Hepatocyte (in vitro differentiated cells): Measurements from ENCODE around the gene MRC1. TPM values are rescaled to one million over a fixed set of nuclear protein-coding genes. Genes with fewer than 3 reads are reported as not detected.

ENCODE experiments used
- DNase-seq: peaks from one replicate; pipeline ENCODE4 v3.0.0-alpha.2; 2016; ENCODE audit warnings: low spot score
- H2AFZ ChIP-seq: fragments of 200-600 bp; sonication (generic); 2 replicates; pipeline ENCODE4 v1.6.0; 2016; ENCODE audit warnings: antibody characterized with exemption, mild to moderate bottlenecking
- H3K27ac ChIP-seq: fragments of 200-600 bp; sonication (generic); 2 replicates; pipeline ENCODE4 v1.5.1; 2016; ENCODE audit warnings: mild to moderate bottlenecking
- H3K27me3 ChIP-seq: fragments of 200-600 bp; sonication (generic); 2 replicates; pipeline ENCODE4 v1.6.1; 2016
- H3K36me3 ChIP-seq: fragments of 200-600 bp; sonication (generic); replicated peaks from 2 replicates; pipeline ENCODE4 v1.5.1; 2016; ENCODE audit warnings: low read depth; ENCODE audit not compliant: insufficient read depth
- H3K4me1 ChIP-seq: fragments of 200-600 bp; sonication (generic); 2 replicates; pipeline ENCODE4 v1.5.1; 2016; ENCODE audit warnings: mild to moderate bottlenecking, moderate library complexity; ENCODE audit not compliant: insufficient read depth
- H3K4me2 ChIP-seq: fragments of 200-600 bp; sonication (generic); 2 replicates; pipeline ENCODE4 v1.6.0; 2016
- H3K4me3 ChIP-seq: fragments of 200-600 bp; sonication (generic); 2 replicates; pipeline ENCODE4 v1.5.1; 2016; ENCODE audit warnings: mild to moderate bottlenecking
- H3K79me2 ChIP-seq: fragments of 200-600 bp; sonication (generic); 2 replicates; pipeline ENCODE4 v1.6.0; 2017; ENCODE audit warnings: mild to moderate bottlenecking
- H3K9me2 ChIP-seq: fragments of 200-600 bp; sonication (generic); replicated peaks from 2 replicates; pipeline ENCODE4 v1.6.0; 2017; ENCODE audit warnings: mild to moderate bottlenecking; ENCODE audit not compliant: insufficient read depth
- H3K9me3 ChIP-seq: fragments of 200-600 bp; sonication (generic); 2 replicates; pipeline ENCODE4 v1.5.1; 2016; ENCODE audit warnings: low read depth, mild to moderate bottlenecking
- H4K20me1 ChIP-seq: fragments of 200-600 bp; sonication (generic); 2 replicates; pipeline ENCODE4 v1.6.0; 2016; ENCODE audit warnings: mild to moderate bottlenecking; ENCODE audit not compliant: insufficient read depth, poor library complexity, severe bottlenecking
- CTCF ChIP-seq: fragments of 200-600 bp; sonication (generic); IDR thresholded peaks from 2 replicates; pipeline ENCODE4 v1.5.1; 2016; ENCODE audit warnings: antibody characterized with exemption, mild to moderate bottlenecking; ENCODE audit not compliant: poor library complexity
- EZH2 ChIP-seq: fragments of 200-600 bp; sonication (generic); IDR thresholded peaks from 2 replicates; pipeline ENCODE4 v1.6.1; 2016; ENCODE audit warnings: antibody characterized with exemption, mild to moderate bottlenecking, borderline replicate concordance
- EZH2phosphoT487 ChIP-seq: fragments of 200-600 bp; sonication (generic); IDR thresholded peaks from one replicate; pipeline ENCODE4 v1.6.1; 2018; ENCODE audit warnings: antibody characterized with exemption, mild to moderate bottlenecking, low read depth, moderate library complexity; ENCODE audit not compliant: unreplicated experiment, severe bottlenecking
- WGBS: methylation state at CpG from one replicate; pipeline ENCODE4 v1.1.6; 2016; ENCODE audit warnings: low lambda C conversion rate; ENCODE audit errors: missing lambda C conversion rate; 5-methylcytosine and 5-hydroxymethylcytosine counted together
- polyA plus RNA-seq: library from polyadenylated mRNA; unstranded; fragments of >200 nt; fragmentation: Nextera tagmentation; extraction: Ambion mirVana; gene quantifications from 2 replicates; pipeline ENCODE4 v1.2.1, GENCODE V29; 2016
- total RNA-seq: library from RNA; depleted of rRNA; stranded (reverse); fragments of >200 nt; gene quantifications from 2 replicates; pipeline ENCODE4 v1.2.3, GENCODE V29; 2014

The MRC1 gene
- total and polyA plus RNA-seq, 2 experiments from 2014 or later = 0.30 to 2.4 TPM

GRCh38 chr10:17861760-17862159, 52.6 kb downstream of the MRC1 start:
- no peak for DNase-seq
- no peaks in the 10 kb centered on the region for H3K36me3 ChIP-seq
- TF ChIP-seq EZH2 = no peak
- no peak for TF ChIP-seq CTCF
- H3K27me3 ChIP-seq = no peaks in the 10 kb centered on the region
- H4K20me1 ChIP-seq = no peaks in the 10 kb centered on the region
- WGBS = 90% methylated on average over 5 of the region's 5 CpGs
- no peak overlapping the region for H3K4me2 ChIP-seq
- no peaks in the 10 kb centered on the region for H3K4me1 ChIP-seq
- H3K27ac ChIP-seq = no peak overlapping the region
- H2AFZ ChIP-seq = no peak overlapping the region
- H3K9me2 ChIP-seq = no peaks in the 10 kb centered on the region
- no peak overlapping the region for H3K4me3 ChIP-seq
- H3K79me2 ChIP-seq = no peaks in the 10 kb centered on the region
- no peaks in the 10 kb centered on the region for H3K9me3 ChIP-seq

GRCh38 chr10:17865351-17865750, 56.2 kb downstream of the MRC1 start:
- Histone ChIP-seq H3K79me2 (no peaks in the 10 kb centered on the region), H4K20me1 (no peaks in the 10 kb centered on the region), H3K36me3 (no peaks in the 10 kb centered on the region), H3K4me2 (no peak overlapping the region), H3K9me2 (no peaks in the 10 kb centered on the region), H3K4me3 (no peak overlapping the region), H3K27me3 (no peaks in the 10 kb centered on the region), H2AFZ (no peak overlapping the region), H3K4me1 (no peaks in the 10 kb centered on the region), H3K27ac (no peak overlapping the region), H3K9me3 (no peaks in the 10 kb centered on the region)
- WGBS = 79% methylated on average over 3 of the region's 3 CpGs
- TF ChIP-seq CTCF = no peak
- TF ChIP-seq EZH2phosphoT487 = no peak
- TF ChIP-seq EZH2 = no peak
- no peak for DNase-seq

GRCh38 chr10:17866346-17866745, 57.2 kb downstream of the MRC1 start:
- Histone ChIP-seq H3K4me2 (no peak overlapping the region), H3K9me3 (no peaks in the 10 kb centered on the region), H2AFZ (no peak overlapping the region), H4K20me1 (no peaks in the 10 kb centered on the region), H3K27me3 (no peaks in the 10 kb centered on the region), H3K79me2 (no peaks in the 10 kb centered on the region), H3K4me1 (no peaks in the 10 kb centered on the region), H3K4me3 (no peak overlapping the region), H3K36me3 (no peaks in the 10 kb centered on the region), H3K27ac (no peak overlapping the region), H3K9me2 (no peaks in the 10 kb centered on the region)
- 93% methylated on average over 10 of the region's 10 CpGs for WGBS
- no peak for DNase-seq
- TF ChIP-seq EZH2 (no peak), CTCF (no peak), EZH2phosphoT487 (no peak)

- H3K36me3 ChIP-seq = no peaks in the 10 kb centered on the region
- no peak for DNase-seq
- no peaks in the 10 kb centered on the region for H3K27me3 ChIP-seq
- no peaks in the 10 kb centered on the region for H3K9me2 ChIP-seq
- no peaks in the 10 kb centered on the region for H3K9me3 ChIP-seq
- WGBS = 79% methylated on average over 2 of the region's 2 CpGs
- H2AFZ ChIP-seq = no peak overlapping the region
- no peak overlapping the region for H3K4me3 ChIP-seq
- H3K27ac ChIP-seq = no peak overlapping the region
- no peaks in the 10 kb centered on the region for H3K79me2 ChIP-seq
- no peak overlapping the region for H3K4me2 ChIP-seq
- H3K4me1 ChIP-seq = no peaks in the 10 kb centered on the region
- TF ChIP-seq EZH2 (no peak), EZH2phosphoT487 (no peak), CTCF (no peak)
- no peaks in the 10 kb centered on the region for H4K20me1 ChIP-seq
These were observed 57.9 kb downstream of the MRC1 start for GRCh38 chr10:17867056-17867455.
